ENCODE measurements around the gene EXOC4. TPM values are rescaled to one million over a fixed set of nuclear protein-coding genes. Genes with fewer than 3 reads are reported as not detected.

The EXOC4 gene
- total RNA-seq, 2 experiments from 2014 or later, result 58.0 to 59.9 TPM

GRCh38 chr7:133330085-133330484 lies 77.2 kb downstream of the EXOC4 start:
- Mint-ChIP-seq H3K36me3 (ENCODE audit: low read depth) (peaks cover 83% of the 10 kb centered on the region), H3K27ac (no peak overlapping the region), H3K9me3 (peaks cover 8% of the 10 kb centered on the region), H3K4me3 (no peak overlapping the region), H3K4me1 (ENCODE audit: low read depth) (peaks cover 20% of the 10 kb centered on the region), H3K27me3 (no peaks in the 10 kb centered on the region)
- ChIA-PET POLR2A (no interaction called here), CTCF (no interaction called here)
- no peak for ATAC-seq (ENCODE audit: poor library complexity)
- no peak for DNase-seq
- intact Hi-C loops (cut with DNase I, micrococcal nuclease), result no loop called here
- no peak for TF ChIP-seq CTCF (IDR thresholded peaks at IDR 0.05)
- Histone ChIP-seq H3K4me1 (ENCODE audit: insufficient read depth, low read length) (no peaks in the 10 kb centered on the region), H3K27me3 (ENCODE audit: control insufficient read depth in 1 of 2, insufficient read depth in 2 of 2, low read length in 2 of 2) (no peaks in the 10 kb centered on the region), H3K9me3 (ENCODE audit: control insufficient read depth in 1 of 2, insufficient read depth in 1 of 2, low read length in 2 of 2) (peaks cover 0 to 9% of the 10 kb centered on the region in 2 experiments), H3K27ac (ENCODE audit: low read depth in 1 of 2, low read length in 2 of 2) (no peak overlapping the region), H3K4me3 (ENCODE audit: low read length) (no peak overlapping the region), H3K36me3 (ENCODE audit: insufficient read depth, low read length) (peaks cover 9% of the 10 kb centered on the region)

- H3K4me3 ChIP-seq (ENCODE audit: low read length), result no peak overlapping the region
- no peaks in the 10 kb centered on the region for H3K4me1 ChIP-seq (ENCODE audit: insufficient read depth, low read length)
- CTCF ChIA-PET, result no interaction called here
- peaks cover 12% of the 10 kb centered on the region for H3K9me3 Mint-ChIP-seq
- H3K27ac Mint-ChIP-seq, result no peak overlapping the region
- H3K4me3 Mint-ChIP-seq, result no peak overlapping the region
- DNase-seq (no peak), ATAC-seq (ENCODE audit: poor library complexity) (no peak)
- no peaks in the 10 kb centered on the region for H3K27me3 ChIP-seq (ENCODE audit: control insufficient read depth in 1 of 2, insufficient read depth in 2 of 2, low read length in 2 of 2)
- POLR2A ChIA-PET, result no interaction called here
- H3K27me3 Mint-ChIP-seq, result no peaks in the 10 kb centered on the region
- no peak overlapping the region for H3K27ac ChIP-seq (ENCODE audit: low read depth in 1 of 2, low read length in 2 of 2)
- peaks cover 26% of the 10 kb centered on the region for H3K4me1 Mint-ChIP-seq (ENCODE audit: low read depth)
- peaks cover 3% of the 10 kb centered on the region for H3K36me3 ChIP-seq (ENCODE audit: insufficient read depth, low read length)
- intact Hi-C loops (cut with DNase I, micrococcal nuclease), result no loop called here
- peaks cover 80% of the 10 kb centered on the region for H3K36me3 Mint-ChIP-seq (ENCODE audit: low read depth)
- peaks cover 0 to 2% of the 10 kb centered on the region in 2 experiments for H3K9me3 ChIP-seq (ENCODE audit: control insufficient read depth in 1 of 2, insufficient read depth in 1 of 2, low read length in 2 of 2)
- no peak for TF ChIP-seq CTCF (IDR thresholded peaks at IDR 0.05)
Measured at GRCh38 chr7:133331861-133332260, 79.0 kb downstream of the EXOC4 start.

GRCh38 chr7:133339772-133340171 lies 86.9 kb downstream of the EXOC4 start:
- Mint-ChIP-seq H3K4me3 (no peak overlapping the region), H3K9me3 (peaks cover 33% of the 10 kb centered on the region), H3K36me3 (ENCODE audit: low read depth) (peaks cover 86% of the 10 kb centered on the region), H3K27me3 (no peaks in the 10 kb centered on the region), H3K4me1 (ENCODE audit: low read depth) (peaks cover 15% of the 10 kb centered on the region), H3K27ac (no peak overlapping the region)
- Histone ChIP-seq H3K4me1 (ENCODE audit: insufficient read depth, low read length) (no peaks in the 10 kb centered on the region), H3K4me3 (ENCODE audit: low read length) (no peak overlapping the region), H3K27ac (ENCODE audit: low read depth in 1 of 2, low read length in 2 of 2) (no peak overlapping the region), H3K27me3 (ENCODE audit: control insufficient read depth in 1 of 2, insufficient read depth in 2 of 2, low read length in 2 of 2) (no peaks in the 10 kb centered on the region), H3K9me3 (ENCODE audit: control insufficient read depth in 1 of 2, insufficient read depth in 1 of 2, low read length in 2 of 2) (peaks cover 9 to 28% of the 10 kb centered on the region in 2 experiments), H3K36me3 (ENCODE audit: insufficient read depth, low read length) (no peaks in the 10 kb centered on the region)
- no peak for DNase-seq
- intact Hi-C loops (cut with DNase I, micrococcal nuclease), result loop anchor here in 1 of 2 experiments (10.0 kb wide), 1 partner anchor 1485 kb away; no protein-coding TSS in a partner anchor
- ChIA-PET CTCF (no interaction called here), POLR2A (no interaction called here)
- ATAC-seq (ENCODE audit: poor library complexity), result no peak
- TF ChIP-seq CTCF (IDR thresholded peaks at IDR 0.05), result no peak
